Suprapubic skin (tissue), 3 donors: ENCODE data around the gene DNAJC5.

Experiments used
- POLR2A ChIP-seq, 2 donors: fragments of 450-650 bp; IDR thresholded peaks; one replicate each; pipeline ENCODE4 v1.6.1; 2017; ENCODE audit warnings: antibody characterized with exemption in 2 of 2, mild to moderate bottlenecking in 2 of 2, moderate library complexity in 2 of 2
- TF ChIP-seq, protein P1 (sequence below), 2 donors: fragments of 200-600 bp in 1 of 2; fragments of 450-650 bp in 1 of 2; sonication (generic) in 1 of 2; IDR thresholded peaks; one replicate each; pipeline ENCODE4 v1.5.1; 2016 to 2019; ENCODE audit warnings: antibody characterized with exemption in 2 of 2, mild to moderate bottlenecking in 1 of 2, moderate library complexity in 1 of 2

DNA sequence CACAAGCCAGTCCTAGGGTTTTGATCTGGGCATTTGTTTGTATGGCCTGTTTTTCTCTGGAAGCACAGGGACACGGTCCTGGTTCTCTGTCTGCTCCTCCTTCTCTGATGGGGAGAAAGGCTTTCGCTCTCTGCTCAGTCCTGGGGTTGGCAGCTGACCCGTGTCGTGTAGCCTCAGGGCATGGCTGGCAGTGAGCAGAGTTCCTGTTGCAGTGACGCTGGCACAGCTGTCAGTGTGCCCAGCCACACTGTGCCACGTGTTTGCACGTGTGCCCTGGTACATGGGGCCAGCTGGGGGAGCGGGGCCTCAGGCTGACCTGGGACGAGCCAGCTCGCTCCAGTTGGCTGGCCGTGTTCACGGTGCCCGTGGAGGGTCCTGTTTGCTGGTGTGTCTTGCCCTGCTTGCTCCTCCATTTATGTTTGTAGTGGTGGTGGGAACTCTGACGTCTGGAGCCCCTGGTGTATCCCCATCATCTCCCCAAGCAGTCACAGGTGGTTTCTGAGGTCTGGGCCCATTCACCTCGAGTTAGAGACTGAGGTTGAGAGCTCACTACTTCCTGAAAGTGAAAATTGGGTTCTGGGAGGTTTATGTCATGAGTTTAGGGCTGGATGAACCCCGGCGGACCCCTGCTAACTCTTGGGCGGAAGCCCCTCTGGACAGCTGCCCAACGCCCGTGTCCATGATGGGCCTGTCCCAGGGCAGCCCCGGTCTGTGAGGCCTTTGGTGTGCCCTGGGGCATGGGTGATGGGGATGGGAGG is 10.2 kb upstream of the DNAJC5 start:
- TF ChIP-seq, protein P1, sequence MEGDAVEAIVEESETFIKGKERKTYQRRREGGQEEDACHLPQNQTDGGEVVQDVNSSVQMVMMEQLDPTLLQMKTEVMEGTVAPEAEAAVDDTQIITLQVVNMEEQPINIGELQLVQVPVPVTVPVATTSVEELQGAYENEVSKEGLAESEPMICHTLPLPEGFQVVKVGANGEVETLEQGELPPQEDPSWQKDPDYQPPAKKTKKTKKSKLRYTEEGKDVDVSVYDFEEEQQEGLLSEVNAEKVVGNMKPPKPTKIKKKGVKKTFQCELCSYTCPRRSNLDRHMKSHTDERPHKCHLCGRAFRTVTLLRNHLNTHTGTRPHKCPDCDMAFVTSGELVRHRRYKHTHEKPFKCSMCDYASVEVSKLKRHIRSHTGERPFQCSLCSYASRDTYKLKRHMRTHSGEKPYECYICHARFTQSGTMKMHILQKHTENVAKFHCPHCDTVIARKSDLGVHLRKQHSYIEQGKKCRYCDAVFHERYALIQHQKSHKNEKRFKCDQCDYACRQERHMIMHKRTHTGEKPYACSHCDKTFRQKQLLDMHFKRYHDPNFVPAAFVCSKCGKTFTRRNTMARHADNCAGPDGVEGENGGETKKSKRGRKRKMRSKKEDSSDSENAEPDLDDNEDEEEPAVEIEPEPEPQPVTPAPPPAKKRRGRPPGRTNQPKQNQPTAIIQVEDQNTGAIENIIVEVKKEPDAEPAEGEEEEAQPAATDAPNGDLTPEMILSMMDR (IDR thresholded peaks at IDR 0.05) = no peak
- no peak for TF ChIP-seq POLR2A (IDR thresholded peaks at IDR 0.05)
